ENCODE data around the gene PERP.

PERP gene

DNA sequence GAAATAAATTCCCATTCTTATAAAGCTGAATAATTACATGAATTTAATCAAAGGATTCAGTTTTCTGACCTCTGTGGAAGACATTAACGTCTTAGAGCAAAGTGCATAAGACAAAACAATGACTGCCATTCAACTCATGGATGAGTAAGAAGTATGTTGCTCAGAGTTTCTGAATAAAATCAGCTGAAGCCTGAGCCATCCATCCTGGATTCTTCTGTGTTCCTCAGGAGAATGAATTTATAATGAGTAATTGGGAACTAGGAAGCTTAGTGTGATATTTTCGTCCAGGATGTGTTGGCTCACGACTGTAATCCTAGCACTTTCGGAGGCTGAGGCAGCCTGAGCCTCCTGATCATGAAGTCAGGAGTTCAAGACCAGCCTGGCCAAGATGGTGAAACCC lies 62.8 kb downstream of the PERP start:
- DNase-seq = no peak

All from 8988T (cell line).